ENCODE data around the gene TBC1D5.
"Not testable (repeated sequence)": the region's sequence is repeated elsewhere in the genome, so short reads cannot be mapped to it uniquely, and the experiment has no call there.

Gene TBC1D5

DNA sequence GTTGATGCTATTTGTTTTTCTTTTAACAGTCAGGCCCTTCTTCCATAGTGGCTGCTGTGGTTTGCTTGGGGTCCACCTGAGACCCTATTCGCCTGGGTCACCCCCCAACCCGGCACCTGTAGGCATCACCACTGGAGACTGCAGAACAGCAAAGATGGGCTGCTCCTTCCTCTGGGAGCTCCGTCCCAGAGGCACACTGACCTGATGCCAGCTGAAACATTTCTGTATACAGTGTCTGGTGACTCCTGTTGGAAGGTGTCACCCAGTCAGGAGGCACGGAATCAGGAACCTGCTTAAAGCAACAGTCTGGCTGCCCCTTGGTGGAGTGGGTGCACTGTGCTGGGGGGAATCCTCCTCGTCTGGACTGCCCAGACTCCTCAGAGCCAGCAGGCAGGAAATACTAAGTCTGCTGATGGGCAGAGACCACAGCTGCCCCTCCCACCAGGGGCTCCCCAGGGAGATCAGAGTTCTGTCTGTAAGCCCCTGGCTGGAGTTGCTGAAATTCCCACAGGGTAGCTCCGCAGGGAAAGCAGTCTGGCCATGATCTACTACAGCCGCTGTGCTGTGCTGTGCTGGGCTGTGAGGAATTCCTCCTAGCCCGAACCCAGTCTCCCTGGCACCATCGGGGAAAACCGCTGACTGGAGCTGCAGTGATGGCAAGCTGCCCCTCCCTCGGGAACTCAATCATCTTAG is 248.2 kb downstream of the TBC1D5 start:
- Histone ChIP-seq H3K36me3 (ENCODE audit: control insufficient read depth, low read length) (peaks cover 6% of the 10 kb centered on the region; the same call in 1 of the 2 replicates), H3K9me2 (replicated peaks; ENCODE audit: control insufficient read depth, low read length) (no peaks in the 10 kb centered on the region), H3K9me3 (ENCODE audit: control insufficient read depth, insufficient read depth, low read length) (peaks cover 6% of the 10 kb centered on the region; the same call in 1 of the 2 replicates), H3K4me2 (ENCODE audit: low read length) (no peak overlapping the region), H3K4me3 (ENCODE audit: low read length) (no peak overlapping the region), H3K79me2 (ENCODE audit: control insufficient read depth, low read length) (no peaks in the 10 kb centered on the region), H3F3A (ENCODE audit: control insufficient read depth, insufficient read depth) (no peaks in the 10 kb centered on the region), H3K27ac (ENCODE audit: low read depth, low read length) (no peak overlapping the region), H4K20me1 (ENCODE audit: control insufficient read depth, insufficient read depth, low read depth, low read length) (no peaks in the 10 kb centered on the region), H3K4me1 (ENCODE audit: control insufficient read depth, low read length) (no peaks in the 10 kb centered on the region), H3K27me3 (ENCODE audit: control insufficient read depth, low read length) (no peaks in the 10 kb centered on the region)
- no peak for TF ChIP-seq EZH2phosphoT487 (IDR thresholded peaks at IDR 0.05; ENCODE audit: borderline replicate concordance, low read length)
- TF ChIP-seq, protein P1, sequence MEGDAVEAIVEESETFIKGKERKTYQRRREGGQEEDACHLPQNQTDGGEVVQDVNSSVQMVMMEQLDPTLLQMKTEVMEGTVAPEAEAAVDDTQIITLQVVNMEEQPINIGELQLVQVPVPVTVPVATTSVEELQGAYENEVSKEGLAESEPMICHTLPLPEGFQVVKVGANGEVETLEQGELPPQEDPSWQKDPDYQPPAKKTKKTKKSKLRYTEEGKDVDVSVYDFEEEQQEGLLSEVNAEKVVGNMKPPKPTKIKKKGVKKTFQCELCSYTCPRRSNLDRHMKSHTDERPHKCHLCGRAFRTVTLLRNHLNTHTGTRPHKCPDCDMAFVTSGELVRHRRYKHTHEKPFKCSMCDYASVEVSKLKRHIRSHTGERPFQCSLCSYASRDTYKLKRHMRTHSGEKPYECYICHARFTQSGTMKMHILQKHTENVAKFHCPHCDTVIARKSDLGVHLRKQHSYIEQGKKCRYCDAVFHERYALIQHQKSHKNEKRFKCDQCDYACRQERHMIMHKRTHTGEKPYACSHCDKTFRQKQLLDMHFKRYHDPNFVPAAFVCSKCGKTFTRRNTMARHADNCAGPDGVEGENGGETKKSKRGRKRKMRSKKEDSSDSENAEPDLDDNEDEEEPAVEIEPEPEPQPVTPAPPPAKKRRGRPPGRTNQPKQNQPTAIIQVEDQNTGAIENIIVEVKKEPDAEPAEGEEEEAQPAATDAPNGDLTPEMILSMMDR (IDR thresholded peaks at IDR 0.05; ENCODE audit: low read depth, low read length, poor library complexity, severe bottlenecking): no peak

DNA sequence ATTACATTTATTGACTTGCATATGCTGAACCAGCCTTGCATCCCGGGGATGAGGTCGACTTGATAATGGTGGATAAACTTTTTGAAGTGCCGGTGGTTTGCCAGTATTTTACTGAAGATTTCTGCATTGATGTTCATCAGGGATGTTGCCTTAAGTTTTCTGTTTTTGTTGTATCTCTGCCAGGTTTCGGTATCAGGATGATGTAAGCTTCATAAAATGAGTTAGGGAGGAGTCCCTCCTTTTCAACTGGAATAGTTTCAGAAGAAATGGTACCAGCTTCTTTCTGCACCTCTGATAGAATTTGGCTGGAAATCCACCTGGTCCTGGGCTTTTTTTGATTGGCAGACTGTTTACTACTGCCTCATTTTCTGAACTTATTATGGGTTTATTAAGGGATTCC is 250.8 kb downstream of the TBC1D5 start:
- Histone ChIP-seq H3K9me2 (replicated peaks; ENCODE audit: control insufficient read depth, low read length) (no peaks in the 10 kb centered on the region), H3K4me3 (ENCODE audit: low read length) (no peak overlapping the region), H3F3A (ENCODE audit: control insufficient read depth, insufficient read depth) (no peaks in the 10 kb centered on the region), H3K79me2 (ENCODE audit: control insufficient read depth, low read length) (no peaks in the 10 kb centered on the region), H3K4me1 (ENCODE audit: control insufficient read depth, low read length) (no peaks in the 10 kb centered on the region), H3K27me3 (ENCODE audit: control insufficient read depth, low read length) (no peaks in the 10 kb centered on the region), H3K9me3 (ENCODE audit: control insufficient read depth, insufficient read depth, low read length) (peaks cover 11% of the 10 kb centered on the region; the same call in 1 of the 2 replicates), H3K4me2 (ENCODE audit: low read length) (no peak overlapping the region), H3K36me3 (ENCODE audit: control insufficient read depth, low read length) (peaks cover 6% of the 10 kb centered on the region; the same call in 1 of the 2 replicates), H3K27ac (ENCODE audit: low read depth, low read length) (no peak overlapping the region), H4K20me1 (ENCODE audit: control insufficient read depth, insufficient read depth, low read depth, low read length) (no peaks in the 10 kb centered on the region)
- TF ChIP-seq, protein P1 (IDR thresholded peaks at IDR 0.05; ENCODE audit: low read depth, low read length, poor library complexity, severe bottlenecking): no peak
- no peak for TF ChIP-seq EZH2phosphoT487 (IDR thresholded peaks at IDR 0.05; ENCODE audit: borderline replicate concordance, low read length)

DNA sequence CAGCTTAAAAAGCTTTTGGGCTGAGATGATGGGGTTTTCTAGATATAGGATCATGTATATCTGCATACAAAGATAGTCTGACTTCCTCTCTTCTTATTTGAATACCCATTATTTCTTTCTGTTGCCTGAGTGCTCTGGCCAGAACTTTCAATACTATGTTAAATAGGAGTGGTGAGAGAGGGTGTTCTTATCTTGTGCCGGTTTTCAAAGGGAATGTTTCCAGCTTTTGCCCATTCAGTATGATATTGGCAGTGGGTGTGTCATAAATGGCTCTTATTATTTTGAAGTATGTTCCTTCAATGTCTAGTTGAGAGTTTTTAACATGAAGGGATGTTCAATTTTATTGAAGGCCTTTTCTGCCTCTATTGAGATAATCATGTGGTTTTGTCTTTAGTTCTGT is 251.2 kb downstream of the TBC1D5 start:
- H3K9me2 ChIP-seq (replicated peaks; ENCODE audit: control insufficient read depth, low read length); H3K27me3 ChIP-seq (ENCODE audit: control insufficient read depth, low read length); H3K27ac ChIP-seq (ENCODE audit: low read depth, low read length); H3K4me1 ChIP-seq (ENCODE audit: control insufficient read depth, low read length); H3K4me3 ChIP-seq (ENCODE audit: low read length); H3F3A ChIP-seq (ENCODE audit: control insufficient read depth, insufficient read depth); H3K4me2 ChIP-seq (ENCODE audit: low read length); H3K36me3 ChIP-seq (ENCODE audit: control insufficient read depth, low read length); H4K20me1 ChIP-seq (ENCODE audit: control insufficient read depth, insufficient read depth, low read depth, low read length); H3K79me2 ChIP-seq (ENCODE audit: control insufficient read depth, low read length): not testable (repeated sequence)
- H3K9me3 ChIP-seq (ENCODE audit: control insufficient read depth, insufficient read depth, low read length): peaks cover 11% of the 10 kb centered on the region; the same call in 1 of the 2 replicates

DNA sequence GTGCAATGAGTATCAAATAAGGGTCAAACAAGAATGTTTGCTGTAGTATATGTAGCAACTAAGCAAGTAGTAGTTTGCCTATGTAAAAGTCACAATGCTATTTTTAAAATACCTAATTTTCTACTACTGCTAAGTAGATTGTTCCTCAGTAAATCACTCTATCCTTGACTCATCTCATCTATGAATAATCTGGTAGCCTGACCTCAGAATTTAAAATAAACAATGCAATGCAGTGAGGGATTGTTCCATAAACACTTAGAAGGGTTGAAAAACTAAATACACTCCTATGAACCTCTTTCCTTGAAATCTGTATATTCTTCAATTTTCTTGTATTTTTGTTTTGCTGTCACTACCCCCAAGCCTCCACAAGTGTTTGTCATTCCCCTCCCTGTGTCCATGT is 253.3 kb downstream of the TBC1D5 start:
- Histone ChIP-seq H4K20me1 (ENCODE audit: control insufficient read depth, insufficient read depth, low read depth, low read length) (no peaks in the 10 kb centered on the region), H3K4me2 (ENCODE audit: low read length) (no peak overlapping the region), H3K9me3 (ENCODE audit: control insufficient read depth, insufficient read depth, low read length) (peaks cover 11% of the 10 kb centered on the region; the same call in 1 of the 2 replicates)

More for the DNA sequence above, 253.3 kb downstream of the TBC1D5 start:
- no peak overlapping the region for H3K4me3 ChIP-seq (ENCODE audit: low read length)
- TF ChIP-seq, protein P1 (IDR thresholded peaks at IDR 0.05; ENCODE audit: low read depth, low read length, poor library complexity, severe bottlenecking): no peak
- no peak for TF ChIP-seq EZH2phosphoT487 (IDR thresholded peaks at IDR 0.05; ENCODE audit: borderline replicate concordance, low read length)
- no peaks in the 10 kb centered on the region for H3K79me2 ChIP-seq (ENCODE audit: control insufficient read depth, low read length)
- peaks cover under 1% of the 10 kb centered on the region; the same call in 1 of the 2 replicates for H3K36me3 ChIP-seq (ENCODE audit: control insufficient read depth, low read length)
- no peaks in the 10 kb centered on the region for H3F3A ChIP-seq (ENCODE audit: control insufficient read depth, insufficient read depth)
- H3K4me1 ChIP-seq (ENCODE audit: control insufficient read depth, low read length): no peaks in the 10 kb centered on the region
- H3K27ac ChIP-seq (ENCODE audit: low read depth, low read length): no peak overlapping the region
- no peaks in the 10 kb centered on the region for H3K27me3 ChIP-seq (ENCODE audit: control insufficient read depth, low read length)
- H3K9me2 ChIP-seq (replicated peaks; ENCODE audit: control insufficient read depth, low read length): no peaks in the 10 kb centered on the region
